ENCODE results near the gene MACROH2A1. TPM values are rescaled to one million over a fixed set of nuclear protein-coding genes. Genes with fewer than 3 reads are reported as not detected.

MACROH2A1 gene
- total and polyA plus RNA-seq, 2 of the 4 experiments (the other 2 are of a cell fraction): 122 to 126 TPM

DNA sequence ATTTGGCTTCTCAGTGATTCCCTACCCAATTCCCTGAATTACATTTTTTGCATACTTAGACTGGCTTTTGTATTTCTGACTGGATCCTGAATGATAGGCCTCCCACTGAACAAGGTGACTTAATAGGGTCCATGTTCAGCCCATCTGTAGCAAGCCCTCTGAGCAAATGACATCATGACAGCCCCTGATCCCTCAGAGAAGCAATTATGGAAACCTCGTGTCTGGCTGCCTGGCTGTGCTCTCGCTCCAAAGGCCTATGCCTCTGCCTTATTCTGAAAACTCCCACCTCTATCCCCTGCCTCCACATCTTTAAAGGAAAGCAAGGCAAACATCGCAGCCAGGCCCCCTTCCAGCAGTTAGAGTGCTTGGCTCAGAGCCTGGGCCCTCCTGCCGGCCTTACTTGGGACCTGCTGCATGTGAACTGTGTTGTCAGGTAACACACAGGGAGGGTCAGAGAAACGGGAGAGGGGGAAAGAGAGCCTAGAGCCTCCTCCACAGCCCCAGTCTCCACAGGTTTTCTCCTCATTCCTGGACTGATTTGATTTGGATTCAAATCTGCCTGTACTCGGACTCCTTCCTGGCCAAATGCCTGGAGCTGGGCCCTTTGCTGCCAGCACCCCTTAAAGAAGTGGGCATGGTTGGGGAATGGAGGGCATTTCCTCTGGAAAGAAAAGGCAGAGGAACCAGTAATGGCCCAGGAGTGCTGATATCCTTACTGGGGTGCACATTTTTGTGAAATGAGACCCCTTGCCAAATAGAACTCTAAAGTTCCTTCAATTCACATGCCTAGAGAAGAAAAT lies 44.3 kb upstream of the MACROH2A1 start:
- CTCF ChIA-PET: no interaction called here
- Histone ChIP-seq H3K4me2 (ENCODE audit: low read depth, low read length) (no peak overlapping the region), H2BK5ac (ENCODE audit: low read depth, low read length, poor library complexity, severe bottlenecking) (no peak overlapping the region), H3K18ac (ENCODE audit: low read depth, low read length) (no peak overlapping the region), H4K5ac (ENCODE audit: low read depth, low read length) (no peak overlapping the region), H2AK9ac (replicated peaks; ENCODE audit: low read depth, low read length, poor library complexity) (no peak overlapping the region), H3K27me3 (ENCODE audit: control insufficient read depth, insufficient read depth, low read length) (peaks cover 10% of the 10 kb centered on the region), H3K4ac (ENCODE audit: low read depth, low read length) (no peak overlapping the region), H3K9ac (ENCODE audit: low read depth, low read length) (no peak overlapping the region), H3K9me1 (ENCODE audit: insufficient read depth, low read length) (peaks cover 3% of the 10 kb centered on the region), H2AFZ (replicated peaks; ENCODE audit: low read length, poor library complexity) (no peak overlapping the region), H3K23ac (ENCODE audit: low read depth, low read length) (no peak overlapping the region), H3K79me1 (ENCODE audit: low read depth in 1 of 2, low read length in 2 of 2) (no peaks in the 10 kb centered on the region), H2BK20ac (ENCODE audit: low read depth, low read length) (no peak overlapping the region), H3K14ac (replicated peaks; ENCODE audit: low read depth, low read length) (no peak overlapping the region), H2AK5ac (ENCODE audit: low read depth, low read length) (no peak overlapping the region), H3K9me3 (ENCODE audit: control insufficient read depth, insufficient read depth, low read length) (no peaks in the 10 kb centered on the region; the same call in 1 of the 2 replicates), H3K56ac (ENCODE audit: extremely low read depth, insufficient read depth, low read length) (no peak overlapping the region), H4K20me1 (ENCODE audit: insufficient read depth, low read length) (no peaks in the 10 kb centered on the region), H3K36me3 (ENCODE audit: control insufficient read depth, insufficient read depth, low read length) (no peaks in the 10 kb centered on the region), H2BK120ac (ENCODE audit: low read depth, low read length) (no peak overlapping the region), H3K4me1 (ENCODE audit: control insufficient read depth, insufficient read depth, low read length) (peaks cover 3% of the 10 kb centered on the region), H3K4me3 (ENCODE audit: insufficient read depth, low read depth, low read length) (no peak overlapping the region), H3K27ac (ENCODE audit: insufficient read depth, low read length) (no peak overlapping the region), H4K91ac (ENCODE audit: insufficient read depth, low read depth, low read length) (no peak overlapping the region; the same call in 1 of the 2 replicates), H4K8ac (ENCODE audit: low read depth in 2 of 2, low read length in 2 of 2) (no peak overlapping the region), H2BK15ac (ENCODE audit: low read depth, low read length) (no peak overlapping the region)
- in situ Hi-C loops (cut with MboI; ENCODE audit: low sequenced_read_pairs) (no loop called here), dilution Hi-C loops (cut with HindIII; ENCODE audit: low sequenced_read_pairs, unreplicated experiment) (no loop called here), intact Hi-C loops (cut with micrococcal nuclease) (no loop called here)
- POLR2A ChIA-PET (ENCODE audit: unreplicated experiment): no interaction called here
- no TSS peak for BruUV-seq (replicated peaks)
- WGBS, 2 experiments (ENCODE audit: extremely low coverage in 2 of 2, insufficient read length in 1 of 2): 33% methylated on average over 1 of the region's 6 CpGs; no CpG with 5 or more reads in 1 of the 2 experiments
- no peak; the same call in 1 of the 2 replicates for ATAC-seq (ENCODE audit: low read depth)
- TF ChIP-seq, protein P1, sequence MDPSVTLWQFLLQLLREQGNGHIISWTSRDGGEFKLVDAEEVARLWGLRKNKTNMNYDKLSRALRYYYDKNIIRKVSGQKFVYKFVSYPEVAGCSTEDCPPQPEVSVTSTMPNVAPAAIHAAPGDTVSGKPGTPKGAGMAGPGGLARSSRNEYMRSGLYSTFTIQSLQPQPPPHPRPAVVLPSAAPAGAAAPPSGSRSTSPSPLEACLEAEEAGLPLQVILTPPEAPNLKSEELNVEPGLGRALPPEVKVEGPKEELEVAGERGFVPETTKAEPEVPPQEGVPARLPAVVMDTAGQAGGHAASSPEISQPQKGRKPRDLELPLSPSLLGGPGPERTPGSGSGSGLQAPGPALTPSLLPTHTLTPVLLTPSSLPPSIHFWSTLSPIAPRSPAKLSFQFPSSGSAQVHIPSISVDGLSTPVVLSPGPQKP (IDR thresholded peaks at IDR 0.05; ENCODE audit: borderline replicate concordance, low read depth, low read length): no peak
- TF ChIP-seq CHD1 (IDR thresholded peaks at IDR 0.05; ENCODE audit: low read depth, low read length) (no peak), SMC3 (IDR thresholded peaks at IDR 0.05; ENCODE audit: low read depth, low read length) (no peak), CEBPB (IDR thresholded peaks at IDR 0.05; ENCODE audit: low read depth, low read length) (no peak), MAZ (IDR thresholded peaks at IDR 0.05; ENCODE audit: borderline replicate concordance, low read depth, low read length) (no peak), FOS (IDR thresholded peaks at IDR 0.05; ENCODE audit: low read depth, low read length) (no peak), MXI1 (IDR thresholded peaks at IDR 0.05; ENCODE audit: borderline replicate concordance, low read depth, low read length) (no peak), NFE2L2 (IDR thresholded peaks at IDR 0.05; ENCODE audit: low read depth, low read length) (no peak), MAFK (IDR thresholded peaks at IDR 0.05; ENCODE audit: low read depth, low read length) (no peak), RCOR1 (IDR thresholded peaks at IDR 0.05; ENCODE audit: insufficient replicate concordance, low read length) (no peak), POLR2A (IDR thresholded peaks at IDR 0.05; ENCODE audit: low read depth, low read length) (no peak)
- TF ChIP-seq, protein P2, sequence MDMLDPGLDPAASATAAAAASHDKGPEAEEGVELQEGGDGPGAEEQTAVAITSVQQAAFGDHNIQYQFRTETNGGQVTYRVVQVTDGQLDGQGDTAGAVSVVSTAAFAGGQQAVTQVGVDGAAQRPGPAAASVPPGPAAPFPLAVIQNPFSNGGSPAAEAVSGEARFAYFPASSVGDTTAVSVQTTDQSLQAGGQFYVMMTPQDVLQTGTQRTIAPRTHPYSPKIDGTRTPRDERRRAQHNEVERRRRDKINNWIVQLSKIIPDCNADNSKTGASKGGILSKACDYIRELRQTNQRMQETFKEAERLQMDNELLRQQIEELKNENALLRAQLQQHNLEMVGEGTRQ (IDR thresholded peaks at IDR 0.05; ENCODE audit: low read depth, low read length): no peak
- TF ChIP-seq, protein P3, sequence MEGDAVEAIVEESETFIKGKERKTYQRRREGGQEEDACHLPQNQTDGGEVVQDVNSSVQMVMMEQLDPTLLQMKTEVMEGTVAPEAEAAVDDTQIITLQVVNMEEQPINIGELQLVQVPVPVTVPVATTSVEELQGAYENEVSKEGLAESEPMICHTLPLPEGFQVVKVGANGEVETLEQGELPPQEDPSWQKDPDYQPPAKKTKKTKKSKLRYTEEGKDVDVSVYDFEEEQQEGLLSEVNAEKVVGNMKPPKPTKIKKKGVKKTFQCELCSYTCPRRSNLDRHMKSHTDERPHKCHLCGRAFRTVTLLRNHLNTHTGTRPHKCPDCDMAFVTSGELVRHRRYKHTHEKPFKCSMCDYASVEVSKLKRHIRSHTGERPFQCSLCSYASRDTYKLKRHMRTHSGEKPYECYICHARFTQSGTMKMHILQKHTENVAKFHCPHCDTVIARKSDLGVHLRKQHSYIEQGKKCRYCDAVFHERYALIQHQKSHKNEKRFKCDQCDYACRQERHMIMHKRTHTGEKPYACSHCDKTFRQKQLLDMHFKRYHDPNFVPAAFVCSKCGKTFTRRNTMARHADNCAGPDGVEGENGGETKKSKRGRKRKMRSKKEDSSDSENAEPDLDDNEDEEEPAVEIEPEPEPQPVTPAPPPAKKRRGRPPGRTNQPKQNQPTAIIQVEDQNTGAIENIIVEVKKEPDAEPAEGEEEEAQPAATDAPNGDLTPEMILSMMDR (conservative IDR thresholded peaks at IDR 0.05; ENCODE audit: low read depth, low read length): no peak
- no peak for DNase-seq

All from IMR-90 (cell line).